B cell (primary cell): ENCODE data around the gene PDE3A.

Experiments
- EZH2 ChIP-seq: IDR thresholded peaks from 2 replicates; pipeline ENCODE4 v1.6.1; 2012; ENCODE audit warnings: borderline replicate concordance, low read depth, mild to moderate bottlenecking, moderate library complexity, low read length; ENCODE audit not compliant: insufficient read depth, poor library complexity, severe bottlenecking
- TF ChIP-seq, protein P1 (sequence below): fragments of 200-600 bp; IDR thresholded peaks from one replicate; pipeline ENCODE4 v1.8.0; 2022; ENCODE audit warnings: antibody characterized with exemption, mild to moderate bottlenecking

DNA sequence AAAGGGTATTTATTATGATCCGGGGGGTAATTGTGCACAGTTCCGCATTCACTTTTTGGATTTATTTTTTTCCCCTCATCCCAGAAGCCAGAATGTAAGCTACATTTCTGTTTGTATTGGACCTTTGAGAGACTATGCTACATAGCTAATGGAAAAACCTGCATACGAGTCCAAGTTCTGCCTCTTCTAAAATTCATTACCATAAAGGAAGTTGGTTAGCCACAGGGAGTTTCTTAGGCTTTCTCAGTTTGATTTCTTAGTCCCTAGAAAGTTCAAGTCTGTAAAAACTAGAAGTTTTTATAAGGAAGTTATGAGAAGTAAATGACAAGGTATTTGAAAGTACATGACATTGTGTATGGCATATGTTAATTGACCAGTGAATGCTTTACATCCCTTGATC lies 138.7 kb downstream of the PDE3A start:
- TF ChIP-seq, protein P1, sequence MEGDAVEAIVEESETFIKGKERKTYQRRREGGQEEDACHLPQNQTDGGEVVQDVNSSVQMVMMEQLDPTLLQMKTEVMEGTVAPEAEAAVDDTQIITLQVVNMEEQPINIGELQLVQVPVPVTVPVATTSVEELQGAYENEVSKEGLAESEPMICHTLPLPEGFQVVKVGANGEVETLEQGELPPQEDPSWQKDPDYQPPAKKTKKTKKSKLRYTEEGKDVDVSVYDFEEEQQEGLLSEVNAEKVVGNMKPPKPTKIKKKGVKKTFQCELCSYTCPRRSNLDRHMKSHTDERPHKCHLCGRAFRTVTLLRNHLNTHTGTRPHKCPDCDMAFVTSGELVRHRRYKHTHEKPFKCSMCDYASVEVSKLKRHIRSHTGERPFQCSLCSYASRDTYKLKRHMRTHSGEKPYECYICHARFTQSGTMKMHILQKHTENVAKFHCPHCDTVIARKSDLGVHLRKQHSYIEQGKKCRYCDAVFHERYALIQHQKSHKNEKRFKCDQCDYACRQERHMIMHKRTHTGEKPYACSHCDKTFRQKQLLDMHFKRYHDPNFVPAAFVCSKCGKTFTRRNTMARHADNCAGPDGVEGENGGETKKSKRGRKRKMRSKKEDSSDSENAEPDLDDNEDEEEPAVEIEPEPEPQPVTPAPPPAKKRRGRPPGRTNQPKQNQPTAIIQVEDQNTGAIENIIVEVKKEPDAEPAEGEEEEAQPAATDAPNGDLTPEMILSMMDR: no peak
- no peak for TF ChIP-seq EZH2
